ENCODE measurements around the gene TMC6. TPM values are rescaled to one million over a fixed set of nuclear protein-coding genes. Genes with fewer than 3 reads are reported as not detected.

TMC6 gene
- total and polyA plus RNA-seq, 2 of the 13 experiments (the other 11 are each of a cell fraction or from before 2014, with no cell fraction given): 48.4 to 99.1 TPM

DNA sequence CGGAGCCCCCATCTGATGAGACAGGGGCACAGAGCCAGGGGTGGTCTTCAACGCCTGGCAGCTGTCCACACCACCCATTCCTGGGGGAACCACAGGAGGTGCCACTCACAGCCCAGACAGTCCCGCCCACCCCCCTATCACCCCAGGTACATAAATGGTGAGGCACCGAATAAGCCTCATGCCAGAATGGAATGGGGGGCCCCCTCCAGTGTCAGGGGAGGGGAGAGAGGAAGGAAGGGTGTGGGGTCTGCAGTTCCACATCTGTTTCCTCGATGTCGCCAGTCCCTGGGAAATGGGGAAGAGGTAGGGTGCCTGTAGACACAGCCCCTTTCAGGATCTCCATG, 1.7 kb downstream of the TMC6 start (continued):
- TF ChIP-seq NR1H2 (CRISPR knock-in tag; IDR thresholded peaks at IDR 0.05; ENCODE audit: borderline replicate concordance, low read depth) (no peak), SETDB1 (CRISPR knock-in tag; IDR thresholded peaks at IDR 0.05; ENCODE audit: borderline replicate concordance) (no peak), KDM6A (CRISPR knock-in tag; IDR thresholded peaks at IDR 0.05; ENCODE audit: low read depth) (no peak), CCDC6 (CRISPR knock-in tag; IDR thresholded peaks at IDR 0.05) (no peak), HDAC6 (IDR thresholded peaks at IDR 0.05; ENCODE audit: low read depth, low read length) (no peak), MAF1 (CRISPR knock-in tag; IDR thresholded peaks at IDR 0.05; ENCODE audit: borderline replicate concordance) (no peak), NFKB2 (CRISPR knock-in tag; IDR thresholded peaks at IDR 0.05; ENCODE audit: borderline replicate concordance) (peak; percentile 27; the same call in 1 of the 2 replicates), MAFF (IDR thresholded peaks at IDR 0.05; ENCODE audit: low read depth, low read length) (no peak), MAZ (IDR thresholded peaks at IDR 0.05; ENCODE audit: borderline replicate concordance, low read depth, low read length) (no peak), MAZ (CRISPR knock-in tag; IDR thresholded peaks at IDR 0.05; ENCODE audit: low read depth) (no peak), ZNF235 (CRISPR knock-in tag; IDR thresholded peaks at IDR 0.05; ENCODE audit: borderline replicate concordance) (no peak; the same call in 1 of the 2 replicates), ZNF605 (CRISPR knock-in tag; IDR thresholded peaks at IDR 0.05) (0 out of 2 replicates have a peak, but pooled peaks have one; percentile 16), TBX2 (CRISPR knock-in tag; IDR thresholded peaks at IDR 0.05; ENCODE audit: borderline replicate concordance) (no peak), TRIM24 (CRISPR knock-in tag; IDR thresholded peaks at IDR 0.05) (no peak), ZNF709 (CRISPR knock-in tag; IDR thresholded peaks at IDR 0.05) (0 out of 2 replicates have a peak, but pooled peaks have one; percentile 11), ZNF230 (CRISPR knock-in tag; IDR thresholded peaks at IDR 0.05) (no peak), ISX (CRISPR knock-in tag; conservative IDR thresholded peaks at IDR 0.05) (no peak), HOXA9 (CRISPR knock-in tag; IDR thresholded peaks at IDR 0.05; ENCODE audit: borderline replicate concordance) (no peak), RAD21 (CRISPR knock-in tag; IDR thresholded peaks at IDR 0.05) (no peak), ADNP (CRISPR knock-in tag; IDR thresholded peaks at IDR 0.05) (no peak), NCOA1 (CRISPR knock-in tag; IDR thresholded peaks at IDR 0.05) (0 out of 2 replicates have a peak, but pooled peaks have one; percentile 67)
- TF ChIP-seq, protein P1, sequence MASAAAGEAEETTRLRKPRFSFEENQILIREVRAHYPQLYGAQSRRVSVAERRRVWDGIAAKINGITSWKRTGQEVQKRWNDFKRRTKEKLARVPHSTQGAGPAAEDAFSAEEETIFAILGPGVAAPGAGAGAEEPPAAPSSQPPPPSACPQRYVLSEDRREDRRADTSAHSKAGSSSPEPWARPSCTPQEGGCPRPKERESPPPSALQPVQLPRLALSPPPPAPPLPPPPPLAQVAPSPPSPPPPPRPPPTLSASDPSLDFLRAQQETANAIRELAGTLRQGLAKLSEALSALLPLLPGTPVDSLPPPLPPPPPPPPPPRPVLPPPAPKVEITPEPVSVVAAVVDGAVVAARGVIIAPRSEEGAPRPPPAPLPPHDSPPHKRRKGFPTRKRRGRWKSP (CRISPR knock-in tag; IDR thresholded peaks at IDR 0.05): no peak
- TF ChIP-seq, protein P2, sequence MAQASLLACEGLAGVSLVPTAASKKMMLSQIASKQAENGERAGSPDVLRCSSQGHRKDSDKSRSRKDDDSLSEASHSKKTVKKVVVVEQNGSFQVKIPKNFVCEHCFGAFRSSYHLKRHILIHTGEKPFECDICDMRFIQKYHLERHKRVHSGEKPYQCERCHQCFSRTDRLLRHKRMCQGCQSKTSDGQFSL (CRISPR knock-in tag; IDR thresholded peaks at IDR 0.05): no peak
- TF ChIP-seq, protein P3, sequence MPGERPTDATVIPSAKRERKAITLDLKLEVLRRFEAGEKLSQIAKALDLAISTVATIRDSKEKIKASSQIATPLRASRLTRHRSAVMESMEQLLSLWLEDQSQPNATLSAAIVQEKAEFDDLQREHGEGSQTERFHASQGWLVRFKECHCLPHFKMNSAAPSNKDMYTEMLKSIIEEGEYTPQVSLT (CRISPR knock-in tag; IDR thresholded peaks at IDR 0.05; ENCODE audit: borderline replicate concordance, low read depth): no peak
- TF ChIP-seq, protein P4, sequence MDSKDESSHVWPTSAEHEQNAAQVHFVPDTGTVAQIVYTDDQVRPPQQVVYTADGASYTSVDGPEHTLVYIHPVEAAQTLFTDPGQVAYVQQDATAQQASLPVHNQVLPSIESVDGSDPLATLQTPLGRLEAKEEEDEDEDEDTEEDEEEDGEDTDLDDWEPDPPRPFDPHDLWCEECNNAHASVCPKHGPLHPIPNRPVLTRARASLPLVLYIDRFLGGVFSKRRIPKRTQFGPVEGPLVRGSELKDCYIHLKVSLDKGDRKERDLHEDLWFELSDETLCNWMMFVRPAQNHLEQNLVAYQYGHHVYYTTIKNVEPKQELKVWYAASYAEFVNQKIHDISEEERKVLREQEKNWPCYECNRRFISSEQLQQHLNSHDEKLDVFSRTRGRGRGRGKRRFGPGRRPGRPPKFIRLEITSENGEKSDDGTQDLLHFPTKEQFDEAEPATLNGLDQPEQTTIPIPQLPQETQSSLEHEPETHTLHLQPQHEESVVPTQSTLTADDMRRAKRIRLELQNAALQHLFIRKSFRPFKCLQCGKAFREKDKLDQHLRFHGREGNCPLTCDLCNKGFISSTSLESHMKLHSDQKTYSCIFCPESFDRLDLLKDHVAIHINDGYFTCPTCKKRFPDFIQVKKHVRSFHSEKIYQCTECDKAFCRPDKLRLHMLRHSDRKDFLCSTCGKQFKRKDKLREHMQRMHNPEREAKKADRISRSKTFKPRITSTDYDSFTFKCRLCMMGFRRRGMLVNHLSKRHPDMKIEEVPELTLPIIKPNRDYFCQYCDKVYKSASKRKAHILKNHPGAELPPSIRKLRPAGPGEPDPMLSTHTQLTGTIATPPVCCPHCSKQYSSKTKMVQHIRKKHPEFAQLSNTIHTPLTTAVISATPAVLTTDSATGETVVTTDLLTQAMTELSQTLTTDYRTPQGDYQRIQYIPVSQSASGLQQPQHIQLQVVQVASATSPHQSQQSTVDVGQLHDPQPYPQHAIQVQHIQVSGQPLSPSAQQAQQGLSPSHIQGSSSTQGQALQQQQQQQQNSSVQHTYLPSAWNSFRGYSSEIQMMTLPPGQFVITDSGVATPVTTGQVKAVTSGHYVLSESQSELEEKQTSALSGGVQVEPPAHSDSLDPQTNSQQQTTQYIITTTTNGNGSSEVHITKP (CRISPR knock-in tag; IDR thresholded peaks at IDR 0.05; ENCODE audit: low read depth): no peak
- TF ChIP-seq, protein P5, sequence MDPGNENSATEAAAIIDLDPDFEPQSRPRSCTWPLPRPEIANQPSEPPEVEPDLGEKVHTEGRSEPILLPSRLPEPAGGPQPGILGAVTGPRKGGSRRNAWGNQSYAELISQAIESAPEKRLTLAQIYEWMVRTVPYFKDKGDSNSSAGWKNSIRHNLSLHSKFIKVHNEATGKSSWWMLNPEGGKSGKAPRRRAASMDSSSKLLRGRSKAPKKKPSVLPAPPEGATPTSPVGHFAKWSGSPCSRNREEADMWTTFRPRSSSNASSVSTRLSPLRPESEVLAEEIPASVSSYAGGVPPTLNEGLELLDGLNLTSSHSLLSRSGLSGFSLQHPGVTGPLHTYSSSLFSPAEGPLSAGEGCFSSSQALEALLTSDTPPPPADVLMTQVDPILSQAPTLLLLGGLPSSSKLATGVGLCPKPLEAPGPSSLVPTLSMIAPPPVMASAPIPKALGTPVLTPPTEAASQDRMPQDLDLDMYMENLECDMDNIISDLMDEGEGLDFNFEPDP (CRISPR knock-in tag; conservative IDR thresholded peaks at IDR 0.05): no peak

Data from HepG2 (cell line).